CD4-positive, alpha-beta T cell (primary cell): ENCODE measurements around the gene XAGE2. TPM values are rescaled to one million over a fixed set of nuclear protein-coding genes. Genes with fewer than 3 reads are reported as not detected.

Experiments used
- ATAC-seq: fragments of 200-7000 bp; cut with Tn5 transposase; one replicate; pipeline ENCODE4 v1.10.0; 2022; ENCODE audit warnings: mild to moderate bottlenecking; ENCODE audit not compliant: poor library complexity
- CTCF ChIA-PET: fragments of 350-600 bp; sonication (Branson Sonifier 250); formaldehyde crosslinking; loops from one replicate; lab custom pipeline; 2021; ENCODE audit warnings: antibody characterized with exemption, inconsistent platforms; lab: Charles Lee
- POLR2A ChIA-PET: fragments of 350-600 bp; sonication (Branson Sonifier 250); formaldehyde crosslinking; loops from one replicate; lab custom pipeline; 2021; ENCODE audit warnings: antibody characterized with exemption, inconsistent platforms; lab: Charles Lee
- DNase-seq, 14 experiments: peaks; one replicate each; pipeline ENCODE4 v3.0.0-alpha.2; 2013 to 2020; ENCODE audit warnings: mixed read lengths in 2 of 14
- H3K27ac ChIP-seq, 2 donors: one replicate each; pipeline versions ENCODE4 v1.5.1 to v1.7.0; 2013; ENCODE audit warnings: low read length in 2 of 2, low read depth in 1 of 2, mild to moderate bottlenecking in 1 of 2
- H3K27me3 ChIP-seq, 2 experiments: 1 replicate in 1 of 2; 2 replicates in 1 of 2; pipeline versions ENCODE4 v1.6.1 to v1.7.0; 2013; ENCODE audit warnings: low read length in 2 of 2, control low read depth in 1 of 2, mild to moderate bottlenecking in 1 of 2, moderate library complexity in 1 of 2; ENCODE audit not compliant: insufficient read depth in 2 of 2, control insufficient read depth in 1 of 2
- H3K36me3 ChIP-seq: one replicate; pipeline ENCODE4 v1.6.1; 2013; ENCODE audit warnings: low read length, control low read depth; ENCODE audit not compliant: insufficient read depth
- H3K4me1 ChIP-seq: one replicate; pipeline ENCODE4 v1.6.1; 2013; ENCODE audit warnings: low read length, control low read depth; ENCODE audit not compliant: insufficient read depth
- H3K4me3 ChIP-seq: one replicate; pipeline ENCODE4 v1.5.1; 2013; ENCODE audit warnings: mild to moderate bottlenecking, low read length, moderate library complexity
- H3K9me3 ChIP-seq, 2 experiments: 1 replicate in 1 of 2; 2 replicates in 1 of 2; pipeline versions ENCODE4 v1.6.1 to v1.7.0; 2013; ENCODE audit warnings: low read length in 2 of 2, mild to moderate bottlenecking in 2 of 2, control low read depth in 1 of 2, moderate library complexity in 1 of 2; ENCODE audit not compliant: control insufficient read depth in 1 of 2, insufficient read depth in 1 of 2
- H3K27ac Mint-ChIP-seq: one replicate; pipeline ENCODE4 v1.8.0; 2020; ENCODE audit warnings: mixed read lengths
- H3K27me3 Mint-ChIP-seq: one replicate; pipeline ENCODE4 v1.8.0; 2021; ENCODE audit warnings: mixed read lengths
- H3K36me3 Mint-ChIP-seq: one replicate; pipeline ENCODE4 v1.8.0; 2021; ENCODE audit warnings: low read depth, mixed read lengths
- H3K4me1 Mint-ChIP-seq: one replicate; pipeline ENCODE4 v1.8.0; 2021; ENCODE audit warnings: low read depth, mixed read lengths
- H3K4me3 Mint-ChIP-seq: one replicate; pipeline ENCODE4 v1.8.0; 2020; ENCODE audit warnings: mild to moderate bottlenecking, mixed read lengths
- H3K9me3 Mint-ChIP-seq: one replicate; pipeline ENCODE4 v1.8.0; 2020; ENCODE audit warnings: mixed read lengths
- CTCF ChIP-seq: fragments of 200-600 bp; IDR thresholded peaks from one replicate; pipeline ENCODE4 v1.8.0; 2022; ENCODE audit warnings: antibody characterized with exemption, mild to moderate bottlenecking
- intact Hi-C, 2 experiments: fragments of 100-400 bp; cut with DNase I in 1 of 2; cut with micrococcal nuclease in 1 of 2; formaldehyde crosslinking; loops; one replicate each; pipeline versions ENCODE4 v1.15.1 to v1.9.0; 2023 to 2025; cut with DNase I, micrococcal nuclease
- total RNA-seq, 174 experiments: library from RNA in 2 of 174; stranded (reverse) in 2 of 174; gene quantifications; one replicate each; pipeline ENCODE4 v1.2.3 and lab custom pipeline; 2021 to 2026

Gene XAGE2
- total RNA-seq, 2 experiments from 2014 or later, result not detected

- intact Hi-C loops, result no loop called here
- Mint-ChIP-seq H3K9me3 (no peaks in the 10 kb centered on the region), H3K4me3 (no peak overlapping the region), H3K36me3 (no peaks in the 10 kb centered on the region), H3K4me1 (no peaks in the 10 kb centered on the region), H3K27ac (no peak overlapping the region), H3K27me3 (no peaks in the 10 kb centered on the region)
- H3K27ac ChIP-seq, result no peak overlapping the region
- no peak for TF ChIP-seq CTCF
- ATAC-seq (no peak), DNase-seq (no peak)
- H3K9me3 ChIP-seq, result no peaks in the 10 kb centered on the region
- H3K36me3 ChIP-seq, result no peaks in the 10 kb centered on the region
- H3K4me1 ChIP-seq, result no peaks in the 10 kb centered on the region
- ChIA-PET CTCF (no interaction called here), POLR2A (no interaction called here)
- H3K27me3 ChIP-seq, result peaks cover 0 to 3% of the 10 kb centered on the region in 2 experiments
- H3K4me3 ChIP-seq, result no peak overlapping the region
These were observed 22.4 kb upstream of the XAGE2 start for GRCh38 chrX:52346174-52347165.

GRCh38 chrX:52349681-52350080, 19.1 kb upstream of the XAGE2 start:
- Histone ChIP-seq H3K4me1 (no peaks in the 10 kb centered on the region), H3K27ac (no peak overlapping the region), H3K4me3 (no peak overlapping the region), H3K9me3 (no peaks in the 10 kb centered on the region), H3K27me3 (peaks cover 0 to 3% of the 10 kb centered on the region in 2 experiments), H3K36me3 (no peaks in the 10 kb centered on the region)
- intact Hi-C loops, result no loop called here
- no peak for DNase-seq
- no peaks in the 10 kb centered on the region for H3K27me3 Mint-ChIP-seq
- no peaks in the 10 kb centered on the region for H3K4me1 Mint-ChIP-seq
- H3K4me3 Mint-ChIP-seq, result no peak overlapping the region
- ChIA-PET CTCF (no interaction called here), POLR2A (no interaction called here)
- ATAC-seq, result no peak
- no peaks in the 10 kb centered on the region for H3K36me3 Mint-ChIP-seq
- no peak overlapping the region for H3K27ac Mint-ChIP-seq
- H3K9me3 Mint-ChIP-seq, result no peaks in the 10 kb centered on the region
- TF ChIP-seq CTCF, result no peak

GRCh38 chrX:52352551-52352950, 16.3 kb upstream of the XAGE2 start:
- H3K27me3 ChIP-seq, result peaks cover 0 to 3% of the 10 kb centered on the region in 2 experiments
- no peak overlapping the region for H3K27ac ChIP-seq
- ATAC-seq (no peak), DNase-seq (no peak)
- TF ChIP-seq CTCF, result no peak
- intact Hi-C loops, result no loop called here
- ChIA-PET CTCF (no interaction called here), POLR2A (no interaction called here)
- H3K4me1 ChIP-seq, result no peaks in the 10 kb centered on the region
- Mint-ChIP-seq H3K36me3 (no peaks in the 10 kb centered on the region), H3K4me1 (no peaks in the 10 kb centered on the region), H3K27me3 (no peaks in the 10 kb centered on the region), H3K27ac (no peak overlapping the region), H3K9me3 (no peaks in the 10 kb centered on the region), H3K4me3 (no peak overlapping the region)
- no peaks in the 10 kb centered on the region for H3K36me3 ChIP-seq
- no peak overlapping the region for H3K4me3 ChIP-seq
- no peaks in the 10 kb centered on the region for H3K9me3 ChIP-seq
